MV-4-11 (cell line): ENCODE data around the gene CHD1.
A peak's percentile ranks its signal among the peaks of the same experiment; 100 is the strongest.
"Not testable (repeated sequence)": the region's sequence is repeated elsewhere in the genome, so short reads cannot be mapped to it uniquely, and the experiment has no call there.

Experiments
- DNase-seq: peaks from one replicate; lab custom pipeline; 2025; lab: John Stamatoyannopoulos, UW

CHD1 gene

GRCh38 chr5:98928873-98929709 is at the start of gene CHD1:
Gene CHD1 (minus strand): TSS chr5:98929007. CDS start chr5:98926386, 2,621 bp downstream.
- peak; percentile 99 for DNase-seq

DNA sequence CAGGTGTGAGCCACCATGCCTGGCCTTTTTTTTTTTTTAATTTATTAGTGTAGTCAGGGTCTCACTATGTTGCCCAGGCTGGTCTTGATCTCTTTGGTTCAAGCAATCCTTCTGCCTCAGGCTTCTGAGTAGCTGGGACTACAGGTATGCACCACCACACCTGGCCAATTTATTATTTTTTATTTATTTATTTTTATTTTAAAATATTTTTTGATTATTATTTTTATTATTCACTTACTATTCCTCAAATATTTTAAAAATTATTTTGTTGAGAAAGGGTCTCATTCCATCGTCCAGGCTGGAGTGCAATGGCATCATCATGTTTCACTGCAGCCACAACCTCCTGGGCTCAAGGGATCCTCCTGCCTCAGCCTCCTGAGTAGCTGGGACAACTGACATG is 49.7 kb upstream of the CHD1 start:
- DNase-seq, result no peak

GRCh38 chr5:98977723-98978122 is 48.9 kb upstream of the CHD1 start:
- no peak for DNase-seq

DNA sequence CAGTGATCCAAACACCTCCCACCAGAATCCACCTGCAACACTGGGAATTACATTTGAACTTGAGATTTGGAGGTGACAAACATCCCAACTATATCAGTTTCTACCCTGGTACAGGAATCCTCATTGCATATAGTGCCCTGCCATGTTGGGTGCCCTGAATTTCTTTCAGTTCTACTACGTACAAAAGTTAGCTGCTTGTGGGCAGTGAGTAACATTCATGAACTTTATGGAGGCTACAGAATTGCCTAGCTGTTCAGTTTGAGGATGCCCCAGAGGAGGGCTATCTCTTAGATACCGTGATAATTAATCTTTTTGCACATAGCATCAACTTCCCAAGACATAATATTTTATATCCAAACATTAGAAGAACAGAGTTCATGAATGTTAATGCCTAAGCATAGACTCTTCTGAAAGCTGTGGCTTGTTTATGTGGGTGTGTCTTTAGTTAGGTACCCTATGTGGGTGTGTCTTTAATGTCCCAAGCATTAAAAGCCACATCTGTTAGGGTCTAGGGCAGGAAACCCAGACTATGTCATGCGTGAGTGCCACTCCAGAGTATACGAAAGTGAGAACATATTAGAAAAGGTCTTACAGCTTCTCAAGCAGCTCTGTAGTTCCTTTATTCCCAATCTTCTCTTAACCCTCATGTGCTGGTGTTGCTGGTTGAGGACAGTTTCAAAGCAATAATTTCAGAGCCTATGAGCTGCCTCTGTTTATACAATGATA is 47.0 kb upstream of the CHD1 start:
- no peak for DNase-seq

GRCh38 chr5:98975223-98975622 is 46.4 kb upstream of the CHD1 start:
- DNase-seq, result no peak

DNA sequence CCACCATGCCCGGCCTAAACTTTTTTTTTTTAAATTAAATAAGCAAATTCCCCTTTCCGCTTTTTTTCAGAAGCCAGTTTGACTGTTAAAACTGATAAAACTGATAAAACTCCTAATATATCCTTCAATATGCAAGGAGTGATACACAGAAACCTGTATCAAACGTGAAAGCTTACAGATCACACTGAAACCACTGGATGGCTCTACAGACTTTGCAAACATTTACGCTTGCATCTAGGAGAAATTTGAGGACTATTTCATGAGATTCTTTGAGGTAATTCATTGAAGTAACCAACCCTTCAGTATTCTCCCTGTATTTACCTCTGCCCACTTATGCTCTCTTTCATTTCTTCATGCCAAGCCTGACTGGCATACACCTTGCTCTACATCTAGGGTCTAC is 40.6 kb upstream of the CHD1 start:
- no peak for DNase-seq

DNA sequence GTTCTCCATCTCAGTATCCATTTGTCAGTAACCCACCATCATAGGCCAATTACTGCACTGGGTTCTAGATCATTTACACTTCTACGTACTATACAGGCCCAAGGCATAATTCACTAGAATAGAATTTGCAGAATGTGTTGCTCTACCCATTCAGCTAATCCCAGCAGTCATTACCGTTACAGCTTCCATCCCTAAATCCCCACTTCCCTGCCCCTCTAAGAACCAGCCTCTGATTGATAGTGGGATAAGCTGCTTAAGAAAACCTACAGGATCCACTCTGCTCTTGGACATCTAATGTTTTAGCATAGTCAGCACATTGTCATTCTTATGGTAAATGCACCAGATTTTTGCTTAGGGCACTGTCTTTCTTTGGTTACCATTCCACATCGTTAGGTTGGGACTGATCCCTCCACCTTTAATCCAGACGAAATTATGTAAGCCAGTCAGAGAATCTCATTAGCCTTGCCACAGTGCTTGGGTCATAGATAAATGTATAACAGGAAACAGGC is 39.3 kb upstream of the CHD1 start:
- DNase-seq, result no peak

DNA sequence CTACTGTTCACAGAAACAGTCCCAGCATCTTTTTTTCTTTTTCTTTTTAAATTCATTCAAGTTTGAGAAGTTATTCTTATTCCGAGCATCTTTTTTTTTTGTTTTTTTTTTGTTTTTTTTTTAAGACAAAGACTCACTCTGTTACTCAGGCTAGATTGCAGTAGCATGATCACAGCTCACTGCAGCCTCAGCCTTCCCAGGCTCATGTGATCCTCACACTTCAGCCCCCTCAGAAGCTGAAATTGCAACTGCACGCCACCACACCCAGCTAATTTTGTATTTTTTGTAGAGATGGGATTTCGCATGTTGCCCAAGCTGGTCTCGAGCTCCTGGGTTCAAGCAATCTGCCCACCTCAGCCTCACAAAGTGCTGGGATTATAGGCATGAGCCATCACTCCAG is 36.4 kb upstream of the CHD1 start:
- DNase-seq, result no peak

DNA sequence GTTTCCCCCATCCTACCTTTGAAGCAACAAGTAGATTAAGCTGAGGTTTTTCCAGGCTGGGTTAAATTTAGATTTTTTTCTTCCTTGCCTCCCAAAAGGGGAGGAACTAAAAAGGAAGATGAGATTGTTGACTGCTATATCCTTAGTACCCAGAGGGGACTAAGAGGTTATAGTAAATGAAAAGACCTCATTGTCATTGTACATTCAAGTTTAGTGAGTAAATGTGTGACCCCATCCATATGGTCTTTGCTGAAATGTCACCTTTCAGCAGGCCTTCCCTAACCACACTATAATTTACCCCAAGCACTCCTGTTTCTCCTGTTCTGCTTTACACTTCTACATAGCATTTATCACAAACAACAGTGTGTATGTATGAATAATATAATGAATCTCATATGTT is 35.8 kb upstream of the CHD1 start:
- no peak for DNase-seq

GRCh38 chr5:98963019-98963418 is 34.2 kb upstream of the CHD1 start:
- no peak for DNase-seq

- DNase-seq, result no peak
These were observed 33.8 kb upstream of the CHD1 start for GRCh38 chr5:98962587-98962986.

- DNase-seq, result peak; percentile 73
These were observed 33.0 kb upstream of the CHD1 start for GRCh38 chr5:98961665-98962344.

DNA sequence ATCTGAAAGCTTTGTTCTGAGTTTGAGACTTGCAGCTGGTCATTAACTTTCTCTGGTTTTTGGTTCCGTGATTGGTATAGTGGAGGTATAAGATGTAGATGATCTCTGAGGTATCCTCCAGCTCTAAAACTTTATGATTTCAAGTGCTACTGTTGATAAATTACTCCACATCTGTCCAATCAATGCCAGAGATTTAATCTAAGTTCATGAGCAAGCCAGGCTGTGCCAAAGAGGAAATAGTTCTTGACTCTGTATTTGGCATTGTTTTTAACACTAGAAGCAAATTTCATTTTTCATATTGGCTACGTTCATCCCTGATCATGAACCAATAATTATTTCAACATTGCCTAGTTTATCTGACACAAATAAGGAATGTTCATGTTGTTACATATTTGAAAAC is 28.5 kb upstream of the CHD1 start:
- DNase-seq, result no peak

GRCh38 chr5:98955888-98956287 is 27.1 kb upstream of the CHD1 start:
- DNase-seq, result not testable (repeated sequence)

GRCh38 chr5:98955471-98955870 is 26.7 kb upstream of the CHD1 start:
- DNase-seq, result not testable (repeated sequence)

DNA sequence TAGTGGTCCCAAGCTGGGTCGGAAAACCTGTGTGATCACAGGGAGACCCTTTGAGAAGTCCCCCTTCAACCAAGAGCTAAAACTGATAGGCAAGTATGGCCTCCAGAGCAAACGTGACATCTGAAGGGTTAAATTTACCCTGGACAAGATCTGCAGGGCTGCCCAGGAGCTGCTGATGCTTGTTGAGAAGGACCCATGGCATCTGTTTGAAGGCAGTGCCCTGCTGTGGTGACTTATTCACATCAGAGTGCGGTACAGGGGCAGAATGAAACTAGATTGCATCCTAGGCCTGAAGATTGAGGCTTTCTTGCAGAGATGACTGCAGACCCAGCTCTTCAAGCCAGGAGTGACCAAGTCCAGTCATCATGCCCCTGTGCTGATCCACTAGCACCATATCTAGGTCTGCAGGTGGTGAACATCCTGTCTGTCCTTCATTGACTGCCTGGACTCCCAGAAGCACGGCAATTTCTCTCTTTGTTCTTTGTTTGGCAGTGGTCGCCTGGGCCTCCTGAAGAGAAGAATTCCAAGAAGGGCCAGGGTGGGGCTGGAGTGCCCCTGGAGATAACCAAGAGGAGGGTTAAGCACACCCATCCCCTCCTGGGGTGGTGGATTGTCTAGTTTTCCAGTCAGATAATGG is 25.7 kb upstream of the CHD1 start:
- DNase-seq, result no peak

DNA sequence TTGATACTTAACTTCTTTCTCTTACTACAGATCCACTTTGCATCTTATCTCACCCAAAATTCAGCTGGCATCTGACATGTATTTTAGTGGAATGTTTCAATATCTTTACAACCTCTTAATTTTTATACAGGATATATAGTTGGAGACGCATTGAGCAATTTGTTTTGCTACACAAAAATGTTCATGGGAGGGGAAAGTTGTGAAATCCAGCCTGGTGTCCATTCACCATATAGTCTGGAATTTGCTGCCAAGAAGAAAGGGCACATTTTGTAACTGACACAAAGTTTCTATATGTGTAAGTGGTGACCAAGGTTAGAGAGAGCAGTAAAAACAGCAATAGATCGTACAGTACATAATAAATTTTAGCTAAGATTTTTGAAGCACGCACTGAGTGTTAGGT is 14.0 kb upstream of the CHD1 start:
- DNase-seq, result peak; percentile 70

- peak; percentile 84 for DNase-seq
These were observed 12.5 kb upstream of the CHD1 start for GRCh38 chr5:98941131-98941883.

GRCh38 chr5:98940581-98940980 is 11.8 kb upstream of the CHD1 start:
- no peak for DNase-seq

GRCh38 chr5:98938464-98938863 is 9.7 kb upstream of the CHD1 start:
- DNase-seq, result no peak

GRCh38 chr5:98936948-98937715 is 8.3 kb upstream of the CHD1 start:
- no peak for DNase-seq
